GM23338 (cell line): Measurements from ENCODE around the gene SLC26A1. TPM values are rescaled to one million over a fixed set of nuclear protein-coding genes. Genes with fewer than 3 reads are reported as not detected.

Experiments
- ATAC-seq: fragments of 200-7000 bp; cut with Tn5 transposase; 3 replicates; pipeline ENCODE4 v1.9.1; 2020
- DNase-seq: peaks from one replicate; pipeline ENCODE4 v3.0.0-alpha.2; 2015; ENCODE audit warnings: low spot score
- H2AFZ ChIP-seq: fragments of 200-600 bp; sonication (generic); 2 replicates; pipeline ENCODE4 v1.8.0; 2016; ENCODE audit warnings: antibody characterized with exemption, mild to moderate bottlenecking, moderate library complexity
- H3F3A ChIP-seq: fragments of 200-600 bp; sonication (generic); replicated peaks from 2 replicates; pipeline ENCODE4 v1.8.0; 2017; ENCODE audit warnings: antibody characterized with exemption, mixed run types, low read depth
- H3K27ac ChIP-seq: fragments of 200-600 bp; sonication (generic); 2 replicates; pipeline ENCODE4 v1.6.1; 2016; ENCODE audit warnings: low read depth
- H3K27me3 ChIP-seq: fragments of 200-600 bp; sonication (generic); 2 replicates; pipeline ENCODE4 v1.8.0; 2016; ENCODE audit warnings: mild to moderate bottlenecking, mixed run types, moderate library complexity; ENCODE audit not compliant: insufficient read depth
- H3K36me3 ChIP-seq: fragments of 200-600 bp; sonication (generic); 2 replicates; pipeline ENCODE4 v1.8.0; 2016; ENCODE audit warnings: mild to moderate bottlenecking; ENCODE audit not compliant: insufficient read depth
- H3K4me1 ChIP-seq: fragments of 200-600 bp; sonication (generic); 2 replicates; pipeline ENCODE4 v1.8.0; 2016; ENCODE audit warnings: mild to moderate bottlenecking, moderate library complexity; ENCODE audit not compliant: insufficient read depth
- H3K4me2 ChIP-seq: fragments of 200-600 bp; sonication (generic); 2 replicates; pipeline ENCODE4 v1.7.1; 2017; ENCODE audit warnings: mixed run types
- H3K4me3 ChIP-seq: fragments of 200-600 bp; sonication (generic); 2 replicates; pipeline ENCODE4 v1.6.1; 2016; ENCODE audit warnings: mixed run types
- H3K79me2 ChIP-seq: fragments of 200-600 bp; sonication (generic); replicated peaks from 2 replicates; pipeline ENCODE4 v1.8.0; 2017; ENCODE audit warnings: mild to moderate bottlenecking; ENCODE audit not compliant: insufficient read depth
- H3K9me2 ChIP-seq: fragments of 200-600 bp; sonication (generic); 2 replicates; pipeline ENCODE4 v1.8.0; 2017; ENCODE audit not compliant: insufficient read depth
- H4K20me1 ChIP-seq: fragments of 200-600 bp; sonication (generic); replicated peaks from 2 replicates; pipeline ENCODE4 v1.8.0; 2017; ENCODE audit warnings: mild to moderate bottlenecking; ENCODE audit not compliant: insufficient read depth
- H3K27ac Mint-ChIP-seq: 2 replicates; pipeline ENCODE4 v1.8.0; 2020; ENCODE audit warnings: inconsistent platforms, mild to moderate bottlenecking, moderate library complexity, mixed read lengths
- H3K27me3 Mint-ChIP-seq: 3 replicates; pipeline ENCODE4 v1.8.0; 2022; ENCODE audit warnings: low read depth, mild to moderate bottlenecking, moderate library complexity, mixed read lengths, inconsistent platforms; ENCODE audit not compliant: insufficient read depth, poor library complexity
- H3K36me3 Mint-ChIP-seq: 3 replicates; pipeline ENCODE4 v1.8.0; 2021; ENCODE audit warnings: low read depth, mild to moderate bottlenecking, inconsistent platforms, moderate library complexity, mixed read lengths
- H3K4me1 Mint-ChIP-seq: 3 replicates; pipeline ENCODE4 v1.8.0; 2020; ENCODE audit warnings: mild to moderate bottlenecking, inconsistent platforms, mixed read lengths
- H3K4me3 Mint-ChIP-seq: 3 replicates; pipeline ENCODE4 v1.8.0; 2021; ENCODE audit warnings: moderate library complexity, mild to moderate bottlenecking, inconsistent platforms, mixed read lengths
- H3K9me3 Mint-ChIP-seq: 3 replicates; pipeline ENCODE4 v1.8.0; 2020; ENCODE audit warnings: moderate library complexity, mild to moderate bottlenecking, inconsistent platforms, mixed read lengths
- CREB1 ChIP-seq: fragments of 250-450 bp; sonication (Bioruptor Pico); IDR thresholded peaks from 2 replicates; pipeline ENCODE4 v1.5.0; 2020; ENCODE audit warnings: low read depth, mild to moderate bottlenecking, moderate library complexity
- EZH2 ChIP-seq: fragments of 200-600 bp; sonication (generic); IDR thresholded peaks from one replicate; pipeline ENCODE4 v1.8.0; 2017; ENCODE audit warnings: antibody characterized with exemption, mild to moderate bottlenecking, low read depth; ENCODE audit not compliant: unreplicated experiment
- NANOG ChIP-seq: IDR thresholded peaks from 2 replicates; pipeline ENCODE4 v1.6.1; 2016; ENCODE audit warnings: antibody characterized with exemption, borderline replicate concordance
- POLR2AphosphoS5 ChIP-seq: IDR thresholded peaks from 2 replicates; pipeline ENCODE4 v1.6.1; 2016; ENCODE audit warnings: antibody characterized with exemption, low read depth
- ZNF331 ChIP-seq: fragments of 250-450 bp; sonication (Bioruptor Pico); IDR thresholded peaks from 2 replicates; pipeline ENCODE4 v1.5.0; 2020; ENCODE audit warnings: low read depth, mild to moderate bottlenecking, moderate library complexity
- ZNF462 ChIP-seq: fragments of 250-450 bp; sonication (Bioruptor Pico); IDR thresholded peaks from 2 replicates; pipeline ENCODE4 v1.5.0; 2020; ENCODE audit warnings: mild to moderate bottlenecking, moderate library complexity
- polyA plus RNA-seq: library from polyadenylated mRNA; unstranded; fragments of >200 nt; fragmentation: Nextera tagmentation; extraction: Ambion mirVana; gene quantifications from 2 replicates; pipeline ENCODE4 v1.2.1, GENCODE V29; 2016
- total RNA-seq: library from RNA; depleted of rRNA; stranded (reverse); fragments of >200 nt; shearing (Covaris generic); gene quantifications from 2 replicates; pipeline ENCODE4 v1.2.3, GENCODE V29; 2014
- TF ChIP-seq, protein P1 (sequence below): IDR thresholded peaks from 2 replicates; pipeline ENCODE4 v1.6.1; 2016; ENCODE audit warnings: antibody characterized with exemption
- TF ChIP-seq, protein P2 (sequence below), 2 experiments: fragments of 200-600 bp in 1 of 2; sonication (generic) in 1 of 2; conservative IDR thresholded peaks; 2 replicates each; pipeline versions ENCODE4 v1.5.1 to v1.6.1; 2016 to 2017; ENCODE audit warnings: antibody characterized with exemption in 2 of 2, low read depth in 2 of 2, mild to moderate bottlenecking in 2 of 2, moderate library complexity in 1 of 2

SLC26A1 gene
- total and polyA plus RNA-seq, 2 experiments from 2014 or later = 0.10 to 0.27 TPM

DNA sequence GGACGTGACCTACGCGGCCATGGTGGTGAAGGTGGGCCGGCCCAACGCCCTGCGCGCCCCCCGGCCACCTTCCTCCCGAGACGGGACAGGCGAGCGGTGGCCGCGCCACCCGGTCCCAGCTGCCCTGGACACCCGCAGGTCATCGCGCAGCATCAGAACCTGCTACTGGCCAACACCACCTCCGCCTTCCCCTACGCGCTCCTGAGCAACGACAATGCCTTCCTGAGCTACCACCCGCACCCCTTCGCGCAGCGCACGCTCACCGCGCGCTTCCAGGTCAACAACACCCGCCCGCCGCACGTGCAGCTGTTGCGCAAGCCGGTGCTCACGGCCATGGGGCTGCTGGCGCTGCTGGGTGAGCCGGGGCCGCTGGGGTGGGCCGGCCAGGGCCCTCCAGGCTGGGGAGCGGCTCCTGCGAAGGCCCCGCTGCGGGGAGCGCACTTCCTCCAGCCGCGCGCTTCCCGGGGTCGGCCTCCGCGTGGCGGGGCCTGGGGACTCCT, 9.0 kb upstream of the SLC26A1 start:
- Histone ChIP-seq H3K27me3 (peaks cover 95% of the 10 kb centered on the region), H4K20me1 (no peaks in the 10 kb centered on the region; the same call in 1 of the 2 replicates), H3K27ac (no peak overlapping the region), H3K4me1 (no peaks in the 10 kb centered on the region; the same call in 1 of the 2 replicates), H3F3A (no peaks in the 10 kb centered on the region), H2AFZ (peak overlapping the region; percentile 76; the same call in 1 of the 2 replicates), H3K79me2 (no peaks in the 10 kb centered on the region), H3K36me3 (no peaks in the 10 kb centered on the region), H3K9me2 (no peaks in the 10 kb centered on the region), H3K4me2 (peak overlapping the region; percentile 80), H3K4me3 (peak overlapping the region; percentile 57)
- Mint-ChIP-seq H3K36me3 (no peaks in the 10 kb centered on the region), H3K4me3 (peak overlapping the region; percentile 59; the same call in 2 of the 3 replicates), H3K27me3 (peaks cover 71% of the 10 kb centered on the region), H3K4me1 (peaks cover 2% of the 10 kb centered on the region; the same call in 1 of the 3 replicates), H3K27ac (no peak overlapping the region), H3K9me3 (peaks cover 7% of the 10 kb centered on the region; the same call in 2 of the 3 replicates)
- TF ChIP-seq NANOG (no peak), ZNF462 (CRISPR knock-in tag) (no peak), ZNF331 (CRISPR knock-in tag) (no peak), POLR2AphosphoS5 (peak; percentile 47), CREB1 (no peak), EZH2 (no peak)
- TF ChIP-seq, protein P1, sequence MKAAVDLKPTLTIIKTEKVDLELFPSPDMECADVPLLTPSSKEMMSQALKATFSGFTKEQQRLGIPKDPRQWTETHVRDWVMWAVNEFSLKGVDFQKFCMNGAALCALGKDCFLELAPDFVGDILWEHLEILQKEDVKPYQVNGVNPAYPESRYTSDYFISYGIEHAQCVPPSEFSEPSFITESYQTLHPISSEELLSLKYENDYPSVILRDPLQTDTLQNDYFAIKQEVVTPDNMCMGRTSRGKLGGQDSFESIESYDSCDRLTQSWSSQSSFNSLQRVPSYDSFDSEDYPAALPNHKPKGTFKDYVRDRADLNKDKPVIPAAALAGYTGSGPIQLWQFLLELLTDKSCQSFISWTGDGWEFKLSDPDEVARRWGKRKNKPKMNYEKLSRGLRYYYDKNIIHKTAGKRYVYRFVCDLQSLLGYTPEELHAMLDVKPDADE = no peak
- TF ChIP-seq, protein P2, sequence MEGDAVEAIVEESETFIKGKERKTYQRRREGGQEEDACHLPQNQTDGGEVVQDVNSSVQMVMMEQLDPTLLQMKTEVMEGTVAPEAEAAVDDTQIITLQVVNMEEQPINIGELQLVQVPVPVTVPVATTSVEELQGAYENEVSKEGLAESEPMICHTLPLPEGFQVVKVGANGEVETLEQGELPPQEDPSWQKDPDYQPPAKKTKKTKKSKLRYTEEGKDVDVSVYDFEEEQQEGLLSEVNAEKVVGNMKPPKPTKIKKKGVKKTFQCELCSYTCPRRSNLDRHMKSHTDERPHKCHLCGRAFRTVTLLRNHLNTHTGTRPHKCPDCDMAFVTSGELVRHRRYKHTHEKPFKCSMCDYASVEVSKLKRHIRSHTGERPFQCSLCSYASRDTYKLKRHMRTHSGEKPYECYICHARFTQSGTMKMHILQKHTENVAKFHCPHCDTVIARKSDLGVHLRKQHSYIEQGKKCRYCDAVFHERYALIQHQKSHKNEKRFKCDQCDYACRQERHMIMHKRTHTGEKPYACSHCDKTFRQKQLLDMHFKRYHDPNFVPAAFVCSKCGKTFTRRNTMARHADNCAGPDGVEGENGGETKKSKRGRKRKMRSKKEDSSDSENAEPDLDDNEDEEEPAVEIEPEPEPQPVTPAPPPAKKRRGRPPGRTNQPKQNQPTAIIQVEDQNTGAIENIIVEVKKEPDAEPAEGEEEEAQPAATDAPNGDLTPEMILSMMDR (conservative IDR thresholded peaks at IDR 0.05; ENCODE audit: low read depth in 2 of 2) = no peak
- DNase-seq (peak; percentile 78), ATAC-seq (peak; percentile 53)
